Epithelial cell of esophagus (primary cell): ENCODE measurements around the gene NR1D1.

ENCODE experiments used
- DNase-seq: peaks from one replicate; pipeline ENCODE4 v3.0.0; 2010; ENCODE audit warnings: low read depth
- H3K4me3 ChIP-seq: 2 replicates; pipeline ENCODE4 v1.5.1; 2011; ENCODE audit warnings: mild to moderate bottlenecking, low read length, control low read depth
- TF ChIP-seq, protein P1 (sequence below): IDR thresholded peaks from 2 replicates; pipeline ENCODE4 v1.5.1; 2011; ENCODE audit warnings: low read depth, mild to moderate bottlenecking, low read length, control low read depth, inconsistent platforms; ENCODE audit not compliant: insufficient read depth; ENCODE audit errors: missing control alignments

NR1D1 gene

DNA sequence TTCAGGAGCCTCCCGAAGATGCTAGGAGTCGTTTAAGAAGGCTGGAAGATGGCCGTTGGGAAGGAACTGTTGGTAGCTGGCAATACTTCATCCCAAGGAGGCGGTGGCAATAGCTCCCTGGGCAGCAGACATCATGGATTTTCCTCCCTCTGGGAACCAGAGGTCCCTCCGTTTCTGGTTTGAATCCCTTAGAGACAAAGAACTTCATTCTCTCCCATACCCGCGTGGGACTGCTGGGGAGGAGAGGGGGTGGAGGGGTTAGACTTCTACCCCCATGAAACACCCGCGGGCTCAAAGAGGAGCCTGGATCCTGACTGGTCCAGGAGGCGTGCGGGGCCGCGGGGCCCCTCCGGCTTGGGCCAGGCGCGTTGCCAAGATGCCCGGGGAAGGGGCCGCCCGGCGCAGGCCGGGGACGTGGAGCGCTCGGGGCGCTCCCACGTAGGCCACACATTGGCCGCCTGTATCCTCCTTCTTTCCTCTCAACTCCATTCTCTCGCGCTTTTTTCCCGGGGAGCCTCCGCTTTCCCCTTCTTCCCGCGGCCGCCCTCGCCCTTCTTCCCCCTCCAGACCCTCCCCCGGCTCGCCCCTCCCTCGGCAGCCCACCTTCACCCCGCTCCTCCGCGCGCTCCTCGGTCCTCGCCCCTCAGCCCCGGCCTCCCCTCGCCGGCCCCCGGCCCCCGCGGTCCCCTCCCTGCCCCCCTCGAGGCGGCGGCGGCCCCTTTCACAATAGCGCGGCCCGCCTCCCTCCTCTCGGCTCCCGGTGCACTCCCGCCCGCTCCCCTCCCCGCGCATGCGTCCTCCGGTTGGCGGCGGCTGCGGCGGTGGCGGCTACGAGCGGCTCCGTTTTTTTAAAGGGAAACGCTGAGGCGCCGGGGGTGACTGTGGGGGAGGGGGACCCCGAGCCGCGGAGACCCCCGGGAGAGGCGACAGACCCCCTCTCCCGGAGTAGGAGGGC is 21.1 kb upstream of the NR1D1 start, which contains the start of gene MSL1:
Gene MSL1 (plus strand): TSS at position 791 of the 955 bp plus-strand sequence. CDS start 642 bp downstream, outside the sequence.
- H3K4me3 ChIP-seq, result peak within 1 kb of the TSS; percentile 97
- TF ChIP-seq, protein P1, sequence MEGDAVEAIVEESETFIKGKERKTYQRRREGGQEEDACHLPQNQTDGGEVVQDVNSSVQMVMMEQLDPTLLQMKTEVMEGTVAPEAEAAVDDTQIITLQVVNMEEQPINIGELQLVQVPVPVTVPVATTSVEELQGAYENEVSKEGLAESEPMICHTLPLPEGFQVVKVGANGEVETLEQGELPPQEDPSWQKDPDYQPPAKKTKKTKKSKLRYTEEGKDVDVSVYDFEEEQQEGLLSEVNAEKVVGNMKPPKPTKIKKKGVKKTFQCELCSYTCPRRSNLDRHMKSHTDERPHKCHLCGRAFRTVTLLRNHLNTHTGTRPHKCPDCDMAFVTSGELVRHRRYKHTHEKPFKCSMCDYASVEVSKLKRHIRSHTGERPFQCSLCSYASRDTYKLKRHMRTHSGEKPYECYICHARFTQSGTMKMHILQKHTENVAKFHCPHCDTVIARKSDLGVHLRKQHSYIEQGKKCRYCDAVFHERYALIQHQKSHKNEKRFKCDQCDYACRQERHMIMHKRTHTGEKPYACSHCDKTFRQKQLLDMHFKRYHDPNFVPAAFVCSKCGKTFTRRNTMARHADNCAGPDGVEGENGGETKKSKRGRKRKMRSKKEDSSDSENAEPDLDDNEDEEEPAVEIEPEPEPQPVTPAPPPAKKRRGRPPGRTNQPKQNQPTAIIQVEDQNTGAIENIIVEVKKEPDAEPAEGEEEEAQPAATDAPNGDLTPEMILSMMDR, result no peak
- DNase-seq, result peak; percentile 76

DNA sequence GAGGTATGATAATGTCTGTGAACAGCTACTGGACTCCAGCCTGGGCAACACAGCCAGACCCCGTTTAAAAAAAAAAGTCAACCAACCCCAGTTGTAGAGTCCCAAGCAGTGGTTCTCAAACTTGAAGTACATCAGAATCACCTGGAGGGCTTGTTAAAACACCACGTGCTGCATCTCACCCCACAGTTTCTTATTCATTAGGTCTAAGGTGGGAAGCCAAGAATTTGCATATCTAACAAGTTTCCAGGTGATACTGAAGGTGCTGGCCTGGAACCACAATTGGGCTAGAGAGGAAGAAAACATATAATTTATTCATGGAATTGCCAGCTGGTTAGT is 14.7 kb upstream of the NR1D1 start:
- DNase-seq, result no peak
- TF ChIP-seq, protein P1, result no peak
- no peak overlapping the region for H3K4me3 ChIP-seq

DNA sequence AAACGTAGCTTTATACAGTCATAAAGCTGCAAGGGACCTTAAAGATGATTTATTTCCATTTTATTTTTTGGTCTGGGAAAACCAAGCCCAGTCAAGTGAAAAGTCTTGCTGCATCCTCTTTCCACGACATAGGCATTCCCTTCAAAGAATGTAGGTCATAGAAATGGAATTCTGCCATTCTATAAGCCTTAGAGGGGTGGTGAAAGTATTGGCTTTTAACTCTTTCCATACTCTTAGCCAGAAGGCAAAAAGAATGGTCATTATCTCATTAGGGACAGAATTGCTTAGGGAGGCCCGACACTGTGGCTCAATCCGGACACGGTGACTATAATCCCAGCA is 13.5 kb upstream of the NR1D1 start:
- DNase-seq, result no peak
- H3K4me3 ChIP-seq, result peak overlapping the region; percentile 49
- TF ChIP-seq, protein P1, result no peak

DNA sequence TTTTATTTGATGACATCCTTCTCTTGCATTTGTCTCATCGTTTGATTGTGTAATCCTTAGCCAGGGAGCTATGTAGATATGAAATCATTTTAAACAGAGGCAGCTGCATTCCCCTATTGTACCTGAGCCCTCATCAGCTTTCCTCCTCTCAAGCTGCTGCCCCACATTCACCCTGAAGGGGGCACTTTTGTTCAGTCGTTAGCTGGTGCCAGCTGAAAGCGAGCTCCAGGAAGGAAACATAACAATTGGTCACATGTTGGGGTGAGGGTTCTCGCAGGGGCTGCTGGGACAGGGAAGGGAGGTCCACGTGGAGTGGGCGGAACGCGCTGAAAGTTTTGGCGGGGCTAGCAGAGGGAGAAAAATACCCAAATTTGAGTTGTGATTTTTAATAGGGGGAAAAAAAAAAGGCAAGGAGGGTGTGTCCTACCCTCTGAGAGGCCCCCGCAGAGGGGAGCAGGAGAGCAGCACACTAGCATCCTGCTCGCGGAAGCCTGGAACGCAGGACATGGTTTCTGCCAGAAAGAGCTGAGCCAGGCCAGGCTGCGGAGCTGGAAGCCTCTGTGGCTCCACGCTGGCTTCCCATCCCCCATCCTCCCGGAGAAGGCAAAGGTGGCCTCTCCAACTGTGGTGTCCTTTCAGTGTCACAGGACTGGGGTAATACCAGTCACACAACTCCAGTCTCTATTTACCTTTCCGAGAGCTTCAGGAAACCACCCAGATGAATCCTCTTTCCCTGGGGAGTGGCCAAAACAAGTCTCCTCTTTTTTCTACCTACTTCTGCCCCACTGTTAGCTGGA is 12.9 kb upstream of the NR1D1 start:
- peak; percentile 96 for DNase-seq
- TF ChIP-seq, protein P1, result peak; percentile 93
- peak overlapping the region; percentile 49 for H3K4me3 ChIP-seq

GRCh38 chr17:40112718-40113109 is 12.3 kb upstream of the NR1D1 start:
- no peak overlapping the region for H3K4me3 ChIP-seq
- TF ChIP-seq, protein P1, result no peak
- no peak for DNase-seq

- no peak for DNase-seq
- H3K4me3 ChIP-seq, result no peak overlapping the region
- TF ChIP-seq, protein P1, result no peak
Measured at GRCh38 chr17:40112191-40112711, 11.9 kb upstream of the NR1D1 start.
